Kidney capillary endothelial cell (primary cell): ENCODE data around the gene MAMLD1.

Experiments used
- DNase-seq: peaks from one replicate; pipeline ENCODE4 v3.0.0-alpha.2; 2018; ENCODE audit warnings: low spot score

Gene MAMLD1

GRCh38 chrX:150357790-150358189 lies 5.3 kb upstream of the MAMLD1 start:
- no peak for DNase-seq

DNA sequence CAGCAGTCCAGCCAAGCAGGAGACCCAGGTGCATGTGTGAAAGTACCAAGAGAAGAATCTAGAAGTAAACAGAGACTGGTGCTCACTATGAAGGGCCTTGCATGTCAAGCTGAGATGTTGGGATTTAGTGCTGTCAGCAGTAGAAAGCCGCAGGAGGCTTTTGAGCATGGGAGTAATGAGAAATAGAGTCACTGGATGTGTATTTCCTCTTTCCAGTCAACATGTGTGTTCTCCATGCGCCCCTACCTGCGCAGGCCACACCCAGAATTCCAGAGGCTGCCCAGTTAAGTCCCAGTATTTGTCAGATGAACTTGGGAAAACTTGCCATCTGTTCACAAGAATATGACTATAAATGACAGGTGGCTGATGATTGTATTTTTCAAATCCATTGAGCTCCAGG lies 4.5 kb upstream of the MAMLD1 start:
- DNase-seq: no peak

- DNase-seq: no peak
These were observed 2.8 kb upstream of the MAMLD1 start for GRCh38 chrX:150360331-150360730.

DNA sequence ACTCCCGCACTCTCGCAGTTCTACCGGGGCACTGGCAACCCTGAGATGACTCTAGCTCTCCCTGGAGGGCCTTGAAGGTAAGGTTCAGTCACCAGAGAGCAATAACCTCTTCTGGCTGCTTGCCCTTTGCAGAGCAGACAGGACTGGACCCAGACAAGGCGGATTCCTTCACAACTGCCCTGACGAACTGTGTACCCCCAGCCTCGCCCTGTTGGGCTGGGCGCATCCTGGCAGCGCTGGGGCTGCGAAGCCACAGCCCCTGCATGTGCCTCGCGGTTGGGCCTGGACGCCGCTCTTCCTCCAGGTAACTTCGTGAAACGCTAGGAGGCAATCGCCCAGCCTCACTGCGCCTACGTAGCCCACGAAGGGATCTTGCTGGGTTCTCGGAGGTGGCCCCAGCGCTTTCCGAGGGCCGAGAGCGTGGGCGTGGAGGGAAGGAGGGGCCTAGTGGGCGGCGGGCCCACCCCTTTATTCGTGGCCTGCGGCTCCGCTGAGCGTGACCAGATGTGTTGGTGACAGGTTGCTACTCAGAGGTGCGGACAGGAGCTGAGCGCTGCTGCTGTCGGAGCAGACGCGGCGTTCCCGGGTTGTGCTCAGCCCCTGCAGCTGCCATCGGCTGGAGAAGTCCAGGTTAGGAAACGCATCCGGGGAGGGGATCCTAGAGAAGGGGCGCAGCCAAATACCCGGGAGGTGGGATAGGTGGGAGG lies 1.9 kb upstream of the MAMLD1 start:
- peak; percentile 3 for DNase-seq

DNA sequence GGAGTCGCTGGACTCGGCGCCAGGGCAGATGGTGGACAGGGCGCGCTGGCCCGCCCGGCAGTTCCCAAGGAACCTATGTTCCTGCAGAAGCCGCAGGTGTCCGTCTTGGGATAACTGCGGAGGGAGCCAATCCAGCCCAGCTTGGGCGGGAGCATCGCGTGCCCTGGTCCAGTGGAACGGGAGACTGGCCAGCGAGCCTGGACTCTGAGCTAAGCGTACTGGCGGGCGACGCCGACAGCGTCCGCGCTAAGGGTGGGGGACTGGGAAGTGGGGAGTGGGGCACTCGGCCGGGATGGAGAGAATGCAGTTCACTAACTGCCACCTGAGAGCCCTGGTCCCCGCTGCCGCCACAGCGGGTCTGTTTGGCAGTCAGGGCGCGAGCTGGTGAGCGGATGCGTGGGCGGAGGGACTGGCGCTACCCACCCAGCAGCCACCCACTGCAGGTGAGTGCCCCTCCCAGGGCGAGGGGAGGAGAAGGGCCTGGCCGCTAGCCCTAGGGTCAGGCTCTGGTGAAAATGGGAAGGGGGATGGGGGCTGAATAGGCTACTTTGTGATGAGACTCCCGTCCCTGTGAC lies 1.3 kb upstream of the MAMLD1 start:
- DNase-seq: no peak

GRCh38 chrX:150363561-150364346 lies 637 bp downstream of the MAMLD1 start:
- DNase-seq: peak; percentile 19

DNA sequence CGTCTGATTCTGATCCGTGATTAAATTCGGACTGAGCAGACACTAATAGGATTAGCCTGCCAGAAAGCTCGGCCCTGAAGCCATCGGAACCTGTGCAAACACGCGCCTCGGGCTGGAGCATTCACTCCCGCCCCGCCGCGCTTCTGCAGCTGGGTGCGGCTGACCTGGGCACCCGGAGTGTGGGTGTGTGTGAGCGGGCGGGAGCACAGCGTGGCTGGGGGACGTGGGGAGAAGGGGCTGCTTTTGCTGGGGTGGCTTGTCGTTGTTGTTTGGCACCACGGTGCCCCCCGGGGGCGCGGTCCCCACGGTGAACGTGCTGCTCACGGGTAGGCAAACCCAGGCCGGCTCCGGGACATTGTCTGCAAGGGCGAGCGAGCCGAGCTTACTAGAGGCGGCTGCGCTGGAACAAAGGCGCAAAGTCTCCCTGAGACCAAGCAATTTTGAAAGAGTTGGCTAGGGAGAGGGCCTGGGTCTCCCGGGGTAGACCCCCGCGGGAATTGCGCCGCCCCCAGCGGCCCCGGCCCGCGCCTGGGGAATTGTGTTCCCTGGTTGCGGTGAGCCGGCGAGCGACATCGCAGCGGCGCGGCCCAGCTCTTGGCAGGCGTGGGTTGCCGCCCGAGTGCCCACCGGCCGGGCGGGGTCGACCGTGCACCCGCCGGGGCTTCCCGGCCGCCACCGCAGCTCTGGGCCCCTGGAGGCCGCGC lies 1.4 kb downstream of the MAMLD1 start:
- no peak for DNase-seq

GRCh38 chrX:150365051-150365989 lies 2.2 kb downstream of the MAMLD1 start:
- peak; percentile 61 for DNase-seq

DNA sequence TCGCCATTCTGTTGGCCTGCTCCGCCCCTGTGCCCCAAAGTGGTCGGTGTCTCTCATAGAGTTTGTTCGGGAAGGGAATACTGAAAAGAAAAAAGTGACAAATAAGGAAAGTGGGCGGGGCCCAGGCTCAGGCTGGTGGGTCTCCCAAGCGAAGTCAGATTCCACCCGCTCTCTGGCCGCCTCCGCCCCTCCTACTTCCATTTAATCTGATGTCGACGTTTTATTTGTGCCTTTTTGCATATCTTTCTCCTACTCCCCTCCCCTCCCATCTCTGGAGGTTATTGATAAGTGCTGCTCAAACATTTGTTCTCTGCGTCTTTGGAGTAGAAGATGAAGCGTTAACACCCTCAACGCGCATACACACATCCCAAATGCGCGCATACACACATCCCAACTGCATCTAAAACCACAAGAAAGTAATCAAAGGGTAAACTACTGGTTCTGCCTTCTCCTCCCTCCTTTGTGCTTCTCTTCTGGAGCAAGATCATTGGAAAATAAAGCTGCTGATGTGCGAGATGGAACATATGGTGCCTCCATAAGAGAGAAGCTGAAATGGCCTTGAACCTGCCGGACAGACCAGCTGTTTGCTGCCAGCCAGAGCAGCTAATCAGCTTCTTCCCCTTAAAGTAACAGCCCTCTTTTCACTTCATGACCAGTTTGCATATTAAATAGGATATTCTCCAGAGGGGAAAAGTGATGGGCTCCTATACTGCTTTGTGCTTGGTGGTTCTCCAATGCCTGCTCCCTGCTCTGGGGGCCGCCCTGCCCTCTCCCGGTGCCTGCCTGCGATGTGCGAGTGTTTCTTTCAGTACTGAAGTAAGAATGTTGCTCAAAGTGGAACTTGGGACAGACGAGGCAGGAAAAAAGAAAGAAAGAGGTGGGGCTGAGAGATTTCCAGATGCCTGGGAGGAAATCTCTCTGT lies 3.1 kb downstream of the MAMLD1 start:
- peak; percentile 7 for DNase-seq

GRCh38 chrX:150366951-150367545 lies 3.9 kb downstream of the MAMLD1 start:
- peak; percentile 43 for DNase-seq

GRCh38 chrX:150370589-150371312 lies 7.6 kb downstream of the MAMLD1 start:
- no peak for DNase-seq

- DNase-seq: no peak
These were observed 8.8 kb downstream of the MAMLD1 start for GRCh38 chrX:150371877-150372276.

- no peak for DNase-seq
These were observed 9.2 kb downstream of the MAMLD1 start for GRCh38 chrX:150372280-150372679.

GRCh38 chrX:150372756-150373155 lies 9.6 kb downstream of the MAMLD1 start:
- DNase-seq: no peak

DNA sequence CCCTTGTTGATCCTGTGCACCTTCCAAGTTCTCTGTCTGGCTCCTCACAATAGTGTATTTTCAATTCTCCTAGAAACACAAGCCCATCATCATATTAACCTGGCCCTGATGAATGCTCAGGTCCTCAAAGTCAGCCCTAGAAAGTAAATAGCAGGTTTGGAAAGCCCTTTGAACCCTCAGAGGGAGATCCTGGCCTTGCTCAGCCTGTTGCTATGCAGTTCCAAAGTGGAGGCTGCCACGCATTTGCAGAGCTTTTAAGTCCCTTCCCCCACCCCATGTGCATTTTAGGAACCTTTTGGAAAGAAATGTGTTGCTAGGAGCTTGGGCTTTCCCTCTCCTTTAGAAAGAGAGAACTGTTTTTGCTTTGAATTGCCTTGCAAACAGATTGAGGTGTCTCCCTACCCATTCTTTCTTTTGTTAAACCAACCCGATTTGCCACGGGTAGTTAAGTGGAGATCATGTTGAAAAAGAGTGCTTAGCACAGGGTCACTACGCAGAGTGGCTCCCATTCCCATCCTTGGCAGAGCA lies 12.2 kb downstream of the MAMLD1 start:
- DNase-seq: no peak

DNA sequence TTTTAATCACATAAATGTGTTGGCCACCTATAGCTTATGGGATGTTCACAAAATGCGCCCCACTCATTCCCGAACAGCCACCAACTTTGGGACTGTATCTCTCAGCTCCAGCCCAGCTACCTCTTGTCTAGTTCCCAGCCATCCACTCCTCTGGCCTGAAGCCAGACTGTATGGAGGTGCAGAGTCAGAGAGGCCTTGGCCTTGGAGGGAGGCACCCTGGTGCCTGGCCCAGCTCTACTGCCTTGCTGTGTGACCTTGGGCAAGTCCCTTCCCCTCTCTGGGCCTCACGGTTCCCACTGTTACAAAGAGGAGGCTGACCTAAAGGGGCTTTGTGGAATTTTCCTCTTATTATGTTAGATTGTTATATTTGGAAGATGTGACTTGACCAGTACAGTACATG lies 13.9 kb downstream of the MAMLD1 start:
- DNase-seq: no peak

DNA sequence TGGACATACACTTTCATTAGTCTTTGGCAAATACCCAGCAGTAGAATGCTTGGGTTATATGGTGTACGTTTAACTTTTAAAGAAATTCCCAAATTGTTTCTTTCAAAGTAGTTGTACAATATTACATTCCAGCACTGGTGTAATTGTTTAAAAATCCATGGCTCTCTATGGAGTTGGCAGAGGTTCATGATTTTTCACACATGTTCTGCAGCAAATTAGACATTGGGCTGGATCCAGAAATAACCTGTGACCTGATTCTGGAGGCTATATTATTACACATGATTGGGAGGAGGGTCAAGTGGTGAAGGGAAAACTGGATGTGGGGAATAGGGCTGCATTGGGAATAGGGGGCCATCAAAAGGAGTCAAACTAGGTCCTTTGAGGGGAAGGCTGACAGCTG lies 41.9 kb downstream of the MAMLD1 start:
- no peak for DNase-seq

GRCh38 chrX:150405576-150405975 lies 42.5 kb downstream of the MAMLD1 start:
- no peak for DNase-seq

DNA sequence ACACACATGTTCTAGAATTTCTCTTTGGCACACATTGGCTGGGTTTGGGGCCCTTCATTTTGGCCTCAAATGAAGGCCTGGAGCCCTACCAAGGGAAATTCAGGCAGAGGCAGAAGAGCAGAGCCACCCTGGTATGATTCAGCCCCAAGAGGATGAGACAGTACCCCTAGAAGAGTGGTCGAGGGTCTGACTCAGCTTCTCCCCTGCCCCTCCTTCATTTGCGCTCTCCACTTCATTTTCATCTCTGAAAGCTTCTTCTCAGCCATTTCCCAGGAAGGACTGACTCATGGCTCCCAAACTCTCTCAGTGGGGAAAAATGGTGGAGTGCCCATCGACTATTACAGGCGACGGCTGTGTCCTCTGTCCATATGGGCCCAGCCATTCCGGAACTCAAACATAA lies 43.5 kb downstream of the MAMLD1 start:
- no peak for DNase-seq
